Stimulated activated CD8-positive, alpha-beta memory T cell treated with anti-CD3 and anti-CD28 coated beads, Interleukin-15, amount 100 ng/mL, for 1 hour (primary cell): ENCODE results near the gene SCNM1.
"Not testable (repeated sequence)": the region's sequence is repeated elsewhere in the genome, so short reads cannot be mapped to it uniquely, and the experiment has no call there.

Source experiments
- DNase-seq: peaks from one replicate; pipeline ENCODE4 v3.0.0-alpha.2; 2020; ENCODE audit warnings: low read depth

The SCNM1 gene

DNA sequence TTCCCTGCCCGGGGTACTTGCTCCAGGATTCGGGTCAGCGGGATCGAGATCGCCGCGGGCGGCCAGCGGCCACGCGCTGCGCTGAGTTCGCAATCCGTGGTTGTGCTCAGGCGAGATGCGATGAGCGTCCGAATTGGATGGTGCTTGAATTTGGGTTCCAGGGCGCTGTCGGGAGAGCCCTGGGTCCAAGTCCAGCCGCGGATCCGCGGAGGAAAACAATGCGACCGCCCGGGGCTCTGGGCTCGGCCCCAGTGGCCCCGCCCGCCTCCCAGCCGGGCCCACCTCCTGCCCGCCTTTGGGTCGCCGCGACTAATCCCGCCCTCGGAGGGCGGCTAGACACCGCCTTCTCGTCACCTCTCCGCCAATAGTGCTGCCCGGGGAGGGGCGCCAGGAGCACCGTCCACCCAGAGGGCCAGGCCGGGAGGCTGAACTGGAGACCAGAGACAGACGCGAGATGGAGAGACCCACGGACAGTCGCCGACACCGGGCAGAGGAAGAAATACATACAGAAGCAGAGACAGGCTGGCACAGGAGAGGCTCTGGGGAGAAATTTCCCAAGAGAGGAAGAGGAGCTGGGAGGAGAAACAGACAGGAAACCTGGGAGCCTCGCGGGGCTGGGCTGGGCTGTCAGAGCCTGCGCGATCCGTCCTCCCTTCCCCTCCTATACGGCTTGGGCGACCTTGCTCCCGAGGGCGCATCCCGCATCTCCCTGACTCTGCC lies 19.4 kb upstream of the SCNM1 start, which contains the start of gene SEMA6C:
Gene SEMA6C, minus strand, starts transcription at position 220 of the 720 bp plus-strand sequence. CDS start 4,010 bp downstream, outside the sequence.
- DNase-seq, result peak; percentile 72

DNA sequence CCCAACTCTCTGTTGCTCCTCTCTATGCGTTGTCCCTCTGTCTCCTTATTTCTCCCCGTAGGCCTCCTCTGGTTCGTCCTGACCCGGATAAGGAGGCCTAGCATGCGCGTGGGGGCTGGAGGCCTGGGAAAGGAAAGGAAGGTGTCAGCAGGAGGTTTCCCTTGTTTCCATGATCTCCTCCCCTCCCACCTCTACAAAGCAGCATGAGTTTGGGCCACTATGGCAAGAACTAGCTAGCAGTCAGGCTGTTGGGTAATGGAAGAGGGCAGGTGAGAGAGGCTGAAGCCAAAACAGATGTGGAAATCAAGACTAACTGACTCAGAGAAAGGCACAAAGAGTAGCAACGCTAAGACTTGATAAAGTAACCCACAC lies 18.8 kb upstream of the SCNM1 start:
- DNase-seq, result no peak

DNA sequence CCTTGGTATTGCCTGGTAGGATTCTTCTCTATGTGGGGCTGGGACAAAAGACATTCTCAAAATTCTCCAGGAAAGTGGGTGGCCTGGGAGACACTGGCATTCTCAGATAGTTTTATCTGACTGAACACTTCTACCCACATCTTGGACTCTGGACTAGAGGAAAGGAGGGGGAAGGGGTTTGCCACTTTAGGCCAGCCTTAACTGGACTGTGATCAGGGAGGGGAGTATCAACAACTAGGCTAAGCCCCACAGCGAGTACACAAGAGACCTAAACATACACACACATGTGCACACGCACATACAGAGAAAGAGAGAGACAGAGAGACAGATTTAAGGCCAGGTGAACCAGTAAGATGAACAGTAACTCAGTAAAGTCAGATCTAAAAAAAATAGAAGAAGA lies 18.3 kb upstream of the SCNM1 start:
- DNase-seq, result no peak

DNA sequence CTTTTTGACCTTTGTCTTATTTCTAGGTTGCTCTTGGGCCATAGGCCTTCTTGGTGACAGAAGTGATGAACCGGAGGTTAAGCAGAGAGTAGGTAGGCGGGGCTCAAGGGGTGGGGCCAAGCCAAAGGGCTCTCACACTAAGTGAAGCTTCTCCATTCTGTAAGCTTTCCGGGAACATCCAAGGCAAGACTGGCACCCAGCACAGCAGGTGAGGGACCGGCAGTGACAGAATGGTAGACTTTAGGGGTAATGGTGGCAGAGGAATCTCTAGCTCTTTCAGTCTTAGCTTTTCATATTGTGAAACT lies 9.5 kb upstream of the SCNM1 start, which contains the start of gene TNFAIP8L2:
Gene TNFAIP8L2, plus strand, starts transcription at position 135 of the 305 bp plus-strand sequence. CDS start 2,049 bp downstream, outside the sequence.
- peak; percentile 64 for DNase-seq

DNA sequence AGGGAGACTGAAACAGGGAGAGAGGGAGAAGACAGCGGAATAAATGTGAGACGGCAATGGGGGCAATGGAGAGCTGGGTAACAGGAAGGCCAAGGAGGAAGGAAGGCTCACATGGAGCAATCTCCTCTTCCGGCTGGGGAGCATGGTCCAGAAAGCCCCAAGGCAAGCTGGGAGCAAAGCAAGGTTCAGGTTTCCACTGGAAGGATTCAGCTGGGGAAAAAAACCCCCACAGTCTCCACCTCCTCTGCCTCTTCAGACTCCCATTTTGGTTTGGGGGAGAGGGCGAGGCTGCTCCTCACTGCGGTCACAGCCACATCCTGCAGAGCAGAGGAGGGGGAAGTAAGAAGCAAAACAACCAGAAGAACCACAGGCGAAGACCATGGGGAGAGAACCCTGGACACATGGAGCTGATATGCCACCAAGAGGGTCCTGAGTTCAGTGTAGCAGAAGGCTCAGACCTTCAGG lies 8.8 kb upstream of the SCNM1 start:
- DNase-seq, result peak; percentile 20

DNA sequence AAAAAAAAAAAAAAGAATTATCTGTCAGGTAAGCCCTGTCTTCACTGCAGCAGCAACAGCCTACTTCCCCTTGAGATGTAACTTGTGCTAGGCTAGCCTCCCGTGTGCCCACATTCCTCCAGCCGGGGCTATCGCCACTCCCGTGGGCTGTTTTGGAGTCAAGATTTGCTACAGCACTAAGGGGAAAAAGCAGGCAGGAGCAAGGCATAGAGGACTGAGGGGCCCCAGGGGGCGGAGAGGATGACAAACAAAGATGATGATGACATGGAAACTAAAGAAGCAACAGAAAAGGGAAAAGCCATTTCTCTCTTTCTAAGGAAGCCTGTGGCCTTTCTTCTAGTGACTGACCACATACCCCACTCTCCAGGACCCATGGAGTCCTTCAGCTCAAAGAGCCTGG lies 7.6 kb upstream of the SCNM1 start:
- no peak for DNase-seq

DNA sequence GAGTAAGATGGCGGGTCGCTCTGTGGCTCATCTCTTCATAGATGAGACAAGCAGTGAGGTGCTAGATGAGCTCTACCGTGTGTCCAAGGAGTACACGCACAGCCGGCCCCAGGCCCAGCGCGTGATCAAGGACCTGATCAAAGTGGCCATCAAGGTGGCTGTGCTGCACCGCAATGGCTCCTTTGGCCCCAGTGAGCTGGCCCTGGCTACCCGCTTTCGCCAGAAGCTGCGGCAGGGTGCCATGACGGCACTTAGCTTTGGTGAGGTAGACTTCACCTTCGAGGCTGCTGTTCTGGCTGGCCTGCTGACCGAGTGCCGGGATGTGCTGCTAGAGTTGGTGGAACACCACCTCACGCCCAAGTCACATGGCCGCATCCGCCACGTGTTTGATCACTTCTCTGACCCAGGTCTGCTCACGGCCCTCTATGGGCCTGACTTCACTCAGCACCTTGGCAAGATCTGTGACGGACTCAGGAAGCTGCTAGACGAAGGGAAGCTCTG lies 7.1 kb upstream of the SCNM1 start:
- no peak for DNase-seq

DNA sequence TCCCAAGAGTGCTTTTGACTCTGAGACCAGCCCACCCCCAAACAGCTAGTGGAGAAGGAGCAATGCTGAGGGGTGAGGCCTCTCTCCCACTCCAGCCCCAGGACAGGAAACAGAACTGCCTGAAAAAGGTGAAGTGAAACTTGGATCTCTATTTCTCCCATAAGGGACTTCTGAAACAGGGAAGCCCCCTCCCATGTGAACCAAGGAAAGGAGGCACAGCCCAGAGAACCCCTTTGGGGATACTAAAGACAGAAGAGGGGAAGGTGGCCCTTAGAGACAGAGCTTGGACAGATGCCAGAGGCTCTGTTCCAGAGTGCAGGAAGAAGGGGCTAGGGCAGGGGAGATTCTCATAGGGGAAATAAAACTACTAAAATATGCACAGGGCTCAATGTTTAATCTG lies 6.6 kb upstream of the SCNM1 start:
- no peak for DNase-seq

DNA sequence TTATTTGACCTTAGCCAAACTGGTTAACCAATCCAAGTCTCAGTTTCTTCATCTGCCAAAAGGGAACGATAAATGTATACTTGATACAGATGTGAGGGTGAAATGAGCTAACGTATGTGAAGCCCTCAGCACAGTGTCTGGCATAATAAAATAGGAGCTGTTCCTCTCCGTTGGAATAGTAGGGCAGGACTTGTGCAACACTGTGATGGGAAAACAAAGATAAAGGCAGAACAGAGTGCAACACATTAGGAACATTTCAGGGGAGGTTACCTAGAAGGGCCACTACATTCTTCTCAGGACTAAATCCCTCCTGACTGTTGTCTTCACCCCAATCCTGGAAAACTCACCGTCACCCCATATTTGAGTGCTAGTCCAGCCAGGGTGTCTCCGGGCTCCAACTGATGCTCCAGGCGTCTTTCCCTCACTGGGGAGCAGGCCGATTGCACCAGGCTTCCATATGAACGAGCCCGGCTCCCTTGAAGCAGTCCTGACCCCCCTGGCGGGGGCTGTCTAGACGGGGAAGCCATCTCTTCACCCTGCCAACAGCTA lies 1.1 kb upstream of the SCNM1 start:
- DNase-seq, result no peak

DNA sequence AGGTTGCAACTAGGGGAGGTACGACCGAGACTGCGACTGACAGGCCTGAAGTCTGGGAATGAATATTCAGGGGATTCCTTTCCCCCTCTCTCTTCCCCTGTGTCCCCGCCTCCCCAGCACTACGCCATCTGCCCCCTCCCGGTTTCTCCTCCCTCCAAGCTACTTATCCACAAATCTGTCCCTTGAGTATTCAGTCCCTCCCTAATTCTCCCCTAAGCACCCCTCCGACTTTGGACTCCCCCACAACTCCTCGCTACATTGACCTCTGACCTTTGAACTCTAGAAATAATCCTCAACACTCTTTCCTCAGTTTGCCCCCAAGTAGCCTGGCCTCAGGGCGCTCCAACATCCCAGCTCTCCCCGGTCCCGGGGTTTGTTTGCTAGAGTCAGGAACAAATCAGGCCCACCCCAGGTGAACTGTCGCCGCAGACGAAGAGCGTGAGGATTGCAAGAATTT lies 635 bp upstream of the SCNM1 start:
- no peak for DNase-seq

DNA sequence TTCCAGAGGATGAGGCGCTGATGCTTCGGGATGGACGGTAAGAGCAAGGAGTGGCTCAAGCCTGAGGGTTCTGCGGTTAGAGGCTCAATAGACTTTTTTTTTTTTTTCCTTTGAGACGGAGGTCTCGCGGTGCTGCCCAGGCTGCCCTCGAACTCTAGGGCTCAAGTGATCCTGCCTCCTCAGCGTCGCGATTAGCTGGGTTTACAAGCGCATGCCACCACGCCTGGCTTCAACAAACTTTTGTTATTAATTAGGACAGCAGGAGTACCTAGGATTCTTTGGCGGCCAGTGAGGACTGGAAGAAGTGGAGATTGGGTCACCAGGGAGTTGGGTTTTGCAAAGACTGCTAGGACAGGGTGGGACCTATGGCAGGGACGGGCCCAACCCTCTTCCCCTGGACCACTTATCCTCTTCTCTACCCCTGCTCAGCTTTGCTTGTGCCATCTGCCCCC lies 587 bp downstream of the SCNM1 start:
- no peak for DNase-seq

DNA sequence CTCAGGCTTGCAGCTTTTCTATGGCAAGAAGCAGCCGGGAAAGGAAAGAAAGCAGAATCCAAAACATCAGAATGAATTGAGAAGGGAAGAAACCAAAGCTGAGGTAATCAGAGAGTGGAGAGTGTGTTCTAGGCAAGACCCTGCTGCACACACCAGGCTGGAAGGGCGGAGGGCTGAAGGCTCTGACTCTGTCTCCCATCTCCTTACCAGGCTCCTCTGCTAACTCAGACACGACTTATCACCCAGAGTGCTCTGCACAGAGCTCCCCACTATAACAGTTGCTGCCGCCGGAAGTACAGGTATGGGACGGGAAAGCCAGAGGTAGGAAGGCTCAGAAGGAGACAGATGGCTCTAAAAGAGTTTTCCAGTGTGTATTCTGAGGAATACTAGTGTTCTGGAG lies 1.2 kb downstream of the SCNM1 start:
- DNase-seq, result no peak

DNA sequence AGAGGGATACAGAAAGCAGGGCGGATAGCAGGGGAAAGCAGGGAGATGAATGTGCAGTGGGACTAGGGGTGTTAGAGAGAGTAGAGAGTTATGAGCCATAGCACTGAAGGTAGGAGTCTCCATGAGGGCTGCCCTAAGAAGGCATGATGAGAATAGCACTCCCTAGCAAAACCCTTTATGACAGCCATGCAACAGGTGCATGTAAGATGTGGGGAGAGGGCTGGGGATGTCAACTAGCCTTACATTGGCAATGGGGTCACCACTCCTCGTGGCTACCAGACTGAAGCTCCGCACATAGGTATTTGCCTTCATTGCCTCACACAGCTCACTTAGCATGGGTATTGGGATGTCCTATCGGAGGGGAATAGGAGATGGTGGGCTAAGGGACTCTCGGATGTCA lies 5.2 kb downstream of the SCNM1 start:
- DNase-seq, result no peak

DNA sequence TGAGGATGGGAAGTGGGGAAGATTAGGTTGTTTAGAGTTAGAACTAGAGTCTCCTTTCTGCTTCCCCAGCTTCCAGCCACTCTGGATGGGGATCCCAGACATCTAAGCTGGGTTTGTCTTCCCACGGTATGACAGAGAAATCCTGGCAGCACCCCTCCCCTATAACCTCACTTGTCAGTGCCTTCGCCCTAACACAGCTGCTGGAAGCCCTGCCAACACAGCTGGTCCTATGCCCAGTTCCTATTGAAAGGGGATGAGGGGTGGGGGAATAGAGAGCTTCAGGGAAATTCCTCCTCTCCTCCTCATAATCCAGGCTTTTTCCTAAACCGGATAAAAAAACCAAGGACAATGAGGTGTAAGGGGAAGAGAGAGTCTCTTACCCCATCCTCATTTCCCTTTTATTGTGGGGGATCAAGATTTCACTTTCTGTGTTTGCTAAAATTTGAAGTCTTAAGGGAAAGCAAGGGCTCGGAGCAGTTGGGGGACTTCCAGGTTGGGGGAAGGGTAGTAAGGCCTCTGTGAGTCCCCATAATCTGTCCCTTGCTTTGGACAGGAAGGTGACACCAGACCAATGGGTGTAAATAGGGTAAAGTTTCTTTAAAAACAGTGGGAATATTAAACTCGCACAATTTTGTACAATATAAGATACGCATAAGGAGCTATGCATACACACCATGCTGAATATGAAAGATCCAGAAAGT lies 9.2 kb downstream of the SCNM1 start:
- DNase-seq, result no peak

DNA sequence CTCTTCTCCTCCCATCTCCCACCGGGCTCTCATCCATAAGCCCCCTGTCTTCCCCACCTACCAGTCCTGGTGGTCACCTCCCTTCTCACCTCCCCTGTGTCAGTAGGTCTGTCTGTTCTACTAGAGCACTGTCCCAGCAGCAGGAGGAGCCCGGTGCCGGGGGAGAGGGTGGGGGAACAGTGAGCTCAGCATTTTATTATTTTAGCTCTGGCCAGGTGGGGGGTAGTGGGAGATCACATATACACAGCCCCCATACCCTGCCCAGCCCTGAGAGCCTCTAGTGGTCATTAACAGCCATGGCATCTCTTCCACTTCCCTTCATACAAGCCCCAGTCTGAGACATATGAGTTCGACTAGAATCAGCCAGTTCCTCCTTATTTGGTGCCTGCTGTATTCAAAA lies 9.9 kb downstream of the SCNM1 start, which contains the start of gene TMOD4:
Gene TMOD4, minus strand, starts transcription at position 119 of the 400 bp plus-strand sequence. CDS start 1,106 bp downstream, outside the sequence.
- DNase-seq, result no peak

DNA sequence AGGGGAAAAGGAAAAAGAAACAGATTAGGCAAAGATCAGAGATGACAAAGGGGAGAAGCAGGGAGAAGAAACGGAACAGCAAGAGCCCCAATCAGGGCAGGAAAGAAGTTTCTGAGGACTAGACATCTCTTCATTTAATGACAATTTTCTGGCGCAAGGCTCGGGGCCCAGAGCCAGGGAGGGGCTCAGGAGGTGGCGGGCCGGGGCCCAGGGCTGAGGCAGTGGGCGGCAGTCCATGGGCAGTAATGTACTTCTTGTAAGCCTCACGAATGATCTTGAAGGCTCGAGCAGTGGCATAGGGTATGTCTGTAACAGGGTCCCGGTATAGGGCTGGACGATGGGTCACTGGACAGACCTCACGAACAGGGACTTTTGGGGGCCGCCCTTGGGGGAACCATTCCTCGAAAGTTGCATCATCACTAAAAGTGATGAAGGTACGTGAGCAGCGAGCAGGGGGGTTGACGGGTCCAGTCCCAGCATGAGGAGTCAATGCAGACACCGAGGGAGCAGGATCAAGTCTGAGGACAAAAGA lies 10.6 kb downstream of the SCNM1 start:
- DNase-seq, result no peak

DNA sequence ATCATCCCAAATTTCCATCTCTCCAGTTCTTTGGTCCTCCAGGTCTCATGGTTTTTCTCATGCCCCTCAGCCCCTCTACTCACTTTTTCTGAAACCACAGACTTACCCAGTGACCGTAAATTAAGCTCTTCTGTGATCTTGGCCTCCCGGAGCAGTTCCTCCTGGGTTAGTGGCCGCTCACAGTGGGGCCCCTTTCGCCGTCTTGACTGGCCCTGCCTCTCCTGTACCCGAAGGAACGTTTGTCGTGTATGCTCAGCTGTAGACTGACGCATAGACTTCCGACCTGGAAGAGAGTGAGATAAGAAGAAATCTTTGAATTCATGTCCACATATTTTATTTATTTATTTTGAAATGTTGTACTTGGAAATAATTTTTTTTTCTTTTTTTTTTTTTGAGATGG lies 18.3 kb downstream of the SCNM1 start:
- no peak for DNase-seq

DNA sequence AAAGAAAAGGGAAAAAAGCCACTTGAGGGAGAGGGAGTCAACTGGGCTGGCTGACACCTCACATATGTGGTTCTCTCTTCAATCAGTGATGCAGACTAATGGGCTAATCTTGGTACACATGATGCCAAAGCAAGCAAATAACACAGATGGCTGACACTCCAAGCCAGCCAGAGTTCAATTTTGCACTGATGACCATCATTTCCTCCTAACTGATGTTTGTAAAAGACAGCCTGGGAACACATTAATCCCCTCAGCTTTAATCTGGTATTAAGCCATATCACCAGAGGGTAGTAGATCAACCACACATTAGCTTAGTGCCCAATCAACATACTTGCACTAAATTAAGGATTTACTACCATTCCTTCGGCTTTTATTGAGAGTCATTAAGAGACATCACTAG lies 21.3 kb downstream of the SCNM1 start:
- no peak for DNase-seq

DNA sequence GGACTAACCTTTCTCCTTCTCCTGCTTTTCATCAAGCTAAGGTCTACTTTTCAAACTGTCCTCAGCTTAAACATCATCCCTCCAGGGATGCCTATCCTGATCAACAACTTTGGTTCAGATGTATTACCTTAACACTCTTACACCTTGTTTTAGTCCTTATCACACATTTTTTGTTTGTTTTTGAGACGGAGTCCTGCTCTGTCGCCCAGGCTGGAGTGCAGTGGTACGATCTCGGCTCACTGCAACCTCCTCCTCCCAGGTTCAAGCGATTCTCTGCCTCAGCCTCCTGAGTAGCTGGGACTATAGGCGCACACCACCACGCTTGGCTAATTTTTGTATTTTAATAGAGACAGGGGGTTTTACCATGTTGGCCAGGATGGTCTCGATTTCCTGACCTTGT lies 22.7 kb downstream of the SCNM1 start:
- DNase-seq, result not testable (repeated sequence)

DNA sequence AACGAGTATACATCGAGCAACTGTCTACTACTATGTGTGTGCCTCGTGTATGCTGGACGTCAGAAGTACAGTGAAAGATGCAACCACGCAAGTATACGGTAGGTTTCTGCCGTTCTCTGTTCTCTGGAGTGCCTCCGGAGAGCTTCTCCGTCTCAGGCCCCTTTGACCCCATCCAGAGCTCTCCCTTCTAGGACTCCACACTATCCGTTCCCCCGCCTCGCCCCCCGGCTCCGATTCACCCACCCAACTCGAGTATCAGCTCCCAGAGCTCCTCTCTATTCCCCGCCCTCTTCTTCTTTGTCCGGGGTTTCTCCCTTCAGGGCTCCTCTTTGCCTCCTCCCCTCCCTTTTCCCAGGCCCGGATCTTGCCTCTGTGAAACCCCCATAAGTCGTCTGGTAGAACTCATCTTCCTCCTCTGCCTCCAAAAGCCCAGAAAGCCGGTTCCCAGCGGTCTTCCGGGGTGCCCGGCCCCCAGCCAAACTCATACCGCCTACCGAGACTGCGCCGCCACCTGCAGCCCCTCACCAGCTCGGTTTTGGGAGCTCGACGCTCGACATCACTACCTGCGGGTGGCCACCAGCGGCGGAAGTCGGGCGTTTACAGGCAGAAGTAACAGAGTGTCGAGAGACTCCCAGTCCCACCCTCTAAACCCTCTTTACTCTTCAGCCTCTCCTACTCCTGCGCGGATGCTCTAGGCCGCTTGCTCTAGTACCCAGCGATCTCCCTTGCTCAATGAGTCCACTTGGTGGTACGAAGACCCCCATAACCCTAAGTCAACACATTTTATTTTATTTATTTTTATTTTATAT lies 23.9 kb downstream of the SCNM1 start, which contains the start of gene VPS72:
Gene VPS72, minus strand, starts transcription at position 561 of the 809 bp plus-strand sequence. Its CDS starts 76 bp downstream, at position 485.
- DNase-seq, result peak; percentile 64

DNA sequence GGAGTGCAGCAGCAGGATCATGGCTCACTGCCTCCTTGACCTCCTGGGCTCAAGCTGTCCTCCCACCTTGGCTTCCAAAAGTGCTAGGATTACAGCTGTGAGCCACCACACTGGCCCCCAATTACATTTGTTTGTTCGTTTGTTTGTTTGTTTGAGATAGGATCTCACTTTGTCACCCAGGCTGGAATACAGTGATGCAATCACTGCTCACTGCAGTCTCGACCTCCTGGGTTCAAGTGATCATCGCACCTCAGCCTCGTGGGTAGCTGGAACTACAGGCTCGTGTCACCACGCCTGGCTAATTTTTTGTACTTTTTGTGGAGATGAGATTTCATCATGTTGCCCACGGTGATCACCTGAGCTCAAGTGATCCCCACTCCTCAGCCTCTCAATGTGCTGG lies 26.1 kb downstream of the SCNM1 start:
- no peak for DNase-seq

DNA sequence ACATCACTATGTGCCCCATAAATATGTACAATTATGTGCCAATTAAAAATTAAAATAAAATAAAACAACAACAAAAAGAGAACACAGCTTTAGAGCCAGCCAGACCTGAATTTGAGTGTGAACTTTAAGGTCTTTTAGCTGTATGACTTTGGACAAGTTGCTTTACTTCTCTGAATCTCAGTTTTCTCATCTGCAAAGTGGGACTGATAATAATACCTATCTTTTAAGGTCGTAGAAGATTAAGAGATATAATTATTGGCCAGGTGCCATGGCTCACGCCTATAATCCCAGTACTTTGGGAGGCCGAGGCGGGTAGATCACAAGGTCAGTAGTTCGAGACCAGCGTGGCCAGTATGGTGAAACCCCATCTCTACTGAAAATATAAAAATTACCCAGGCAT lies 27.4 kb downstream of the SCNM1 start:
- DNase-seq, result no peak
